Activated T-cell treated with anti-CD3 and anti-CD28 coated beads, Interleukin-2, amount 50 U/mL, for 1 hour (primary cell): Measurements from ENCODE around the gene SLC45A1.

ENCODE experiments used
- DNase-seq: peaks from one replicate; pipeline ENCODE4 v3.0.0-alpha.2; 2020

SLC45A1 gene

GRCh38 chr1:8312235-8313218 lies 5.4 kb upstream of the SLC45A1 start:
- no peak for DNase-seq

- no peak for DNase-seq
These were observed 4.7 kb upstream of the SLC45A1 start for GRCh38 chr1:8313231-8313630.

GRCh38 chr1:8314346-8315280 lies 3.3 kb upstream of the SLC45A1 start:
- DNase-seq: peak; percentile 60

- no peak for DNase-seq
These were observed 2.1 kb upstream of the SLC45A1 start for GRCh38 chr1:8315573-8316475.

GRCh38 chr1:8318436-8318835 lies 522 bp downstream of the SLC45A1 start:
- no peak for DNase-seq

- DNase-seq: no peak
These were observed 3.7 kb downstream of the SLC45A1 start for GRCh38 chr1:8321612-8322011.

- DNase-seq: no peak
These were observed 5.8 kb downstream of the SLC45A1 start for GRCh38 chr1:8323706-8324105.

GRCh38 chr1:8324176-8324810 lies 6.4 kb downstream of the SLC45A1 start:
- DNase-seq: no peak

- no peak for DNase-seq
These were observed 7.9 kb downstream of the SLC45A1 start for GRCh38 chr1:8325771-8326170.

- no peak for DNase-seq
These were observed 8.4 kb downstream of the SLC45A1 start for GRCh38 chr1:8326265-8326664.

- DNase-seq: no peak
These were observed 10.4 kb downstream of the SLC45A1 start for GRCh38 chr1:8328271-8328670.

GRCh38 chr1:8329439-8329838 lies 11.5 kb downstream of the SLC45A1 start:
- DNase-seq: no peak

- DNase-seq: no peak
These were observed 11.9 kb downstream of the SLC45A1 start for GRCh38 chr1:8329858-8330257.

- DNase-seq: no peak
These were observed 12.6 kb downstream of the SLC45A1 start for GRCh38 chr1:8330271-8331125.

GRCh38 chr1:8332806-8333205 lies 14.9 kb downstream of the SLC45A1 start:
- no peak for DNase-seq

- DNase-seq: no peak
These were observed 15.5 kb downstream of the SLC45A1 start for GRCh38 chr1:8333246-8333987.

GRCh38 chr1:8334106-8334851 lies 16.4 kb downstream of the SLC45A1 start:
- no peak for DNase-seq

GRCh38 chr1:8335246-8335645 lies 17.3 kb downstream of the SLC45A1 start:
- DNase-seq: no peak

GRCh38 chr1:8337776-8338525 lies 20.0 kb downstream of the SLC45A1 start:
- DNase-seq: no peak
